HG03025 (cell line): Measurements from ENCODE around the gene C4orf50.
"Not testable (repeated sequence)": the region's sequence is repeated elsewhere in the genome, so short reads cannot be mapped to it uniquely, and the experiment has no call there.

Experiments used
- ATAC-seq: cut with Tn5 transposase; IDR thresholded peaks from one replicate; pipeline ENCODE4 v1.9.1; 2021; ENCODE audit warnings: mild to moderate bottlenecking, moderate library complexity; ENCODE audit not compliant: unreplicated experiment, low FRiP score

C4orf50 gene

GRCh38 chr4:6019316-6020263 is 1.4 kb upstream of the C4orf50 start:
- no peak for ATAC-seq

- ATAC-seq = no peak
These were observed 431 bp downstream of the C4orf50 start for GRCh38 chr4:6017800-6018199.

GRCh38 chr4:6017030-6017429 is 1.2 kb downstream of the C4orf50 start:
- ATAC-seq = no peak

GRCh38 chr4:6013564-6013963 is 4.7 kb downstream of the C4orf50 start:
- ATAC-seq = no peak

- no peak for ATAC-seq
These were observed 6.0 kb downstream of the C4orf50 start for GRCh38 chr4:6012200-6012599.

- ATAC-seq = no peak
These were observed 6.5 kb downstream of the C4orf50 start for GRCh38 chr4:6011686-6012085.

- ATAC-seq = no peak
These were observed 7.0 kb downstream of the C4orf50 start for GRCh38 chr4:6011271-6011671.

GRCh38 chr4:6010789-6011188 is 7.4 kb downstream of the C4orf50 start:
- no peak for ATAC-seq

- no peak for ATAC-seq
These were observed 8.8 kb downstream of the C4orf50 start for GRCh38 chr4:6009452-6009851.

GRCh38 chr4:6008766-6009385 is 9.4 kb downstream of the C4orf50 start:
- ATAC-seq = no peak

- no peak for ATAC-seq
These were observed 10.1 kb downstream of the C4orf50 start for GRCh38 chr4:6008092-6008551.

DNA sequence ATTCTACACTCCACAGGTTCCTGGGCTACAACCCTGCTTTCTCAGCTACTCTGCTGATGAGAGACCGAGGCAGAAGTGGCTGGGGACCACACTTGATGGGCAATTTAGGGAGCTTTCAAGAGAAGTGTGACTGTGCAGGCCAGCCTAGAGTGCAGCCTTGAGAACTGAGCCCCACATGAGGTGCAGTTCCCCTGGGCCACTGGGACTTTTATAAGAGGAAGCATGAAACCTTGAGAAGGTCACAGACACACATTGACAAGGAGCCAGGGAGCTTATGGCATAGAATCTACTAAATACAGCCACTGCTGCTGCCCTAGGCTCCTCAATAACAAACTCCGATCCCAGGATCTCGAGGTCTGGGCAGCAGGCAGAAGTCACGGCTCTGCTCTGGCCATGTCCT is 13.1 kb downstream of the C4orf50 start:
- ATAC-seq = no peak

- ATAC-seq = not testable (repeated sequence)
These were observed 14.7 kb downstream of the C4orf50 start for GRCh38 chr4:6003485-6003884.

- ATAC-seq = no peak
These were observed 15.3 kb downstream of the C4orf50 start for GRCh38 chr4:6002926-6003325.

DNA sequence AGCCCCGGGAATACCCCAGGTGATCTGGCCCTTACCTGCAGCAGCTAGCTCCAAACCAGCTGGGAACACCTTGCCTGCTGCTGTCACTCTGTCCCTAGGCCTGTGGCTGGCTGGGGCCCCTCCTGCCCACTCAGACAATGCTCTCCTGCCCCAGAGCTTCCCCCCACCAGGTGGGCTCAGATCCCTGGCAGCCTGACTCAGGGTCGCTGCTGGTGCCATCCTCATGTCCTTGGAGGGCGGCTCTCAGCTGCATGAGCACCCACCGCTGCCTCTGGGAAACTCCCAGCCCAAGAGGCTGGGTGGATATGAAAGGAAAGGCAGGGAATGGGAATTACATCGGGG is 15.8 kb downstream of the C4orf50 start:
- ATAC-seq = no peak

DNA sequence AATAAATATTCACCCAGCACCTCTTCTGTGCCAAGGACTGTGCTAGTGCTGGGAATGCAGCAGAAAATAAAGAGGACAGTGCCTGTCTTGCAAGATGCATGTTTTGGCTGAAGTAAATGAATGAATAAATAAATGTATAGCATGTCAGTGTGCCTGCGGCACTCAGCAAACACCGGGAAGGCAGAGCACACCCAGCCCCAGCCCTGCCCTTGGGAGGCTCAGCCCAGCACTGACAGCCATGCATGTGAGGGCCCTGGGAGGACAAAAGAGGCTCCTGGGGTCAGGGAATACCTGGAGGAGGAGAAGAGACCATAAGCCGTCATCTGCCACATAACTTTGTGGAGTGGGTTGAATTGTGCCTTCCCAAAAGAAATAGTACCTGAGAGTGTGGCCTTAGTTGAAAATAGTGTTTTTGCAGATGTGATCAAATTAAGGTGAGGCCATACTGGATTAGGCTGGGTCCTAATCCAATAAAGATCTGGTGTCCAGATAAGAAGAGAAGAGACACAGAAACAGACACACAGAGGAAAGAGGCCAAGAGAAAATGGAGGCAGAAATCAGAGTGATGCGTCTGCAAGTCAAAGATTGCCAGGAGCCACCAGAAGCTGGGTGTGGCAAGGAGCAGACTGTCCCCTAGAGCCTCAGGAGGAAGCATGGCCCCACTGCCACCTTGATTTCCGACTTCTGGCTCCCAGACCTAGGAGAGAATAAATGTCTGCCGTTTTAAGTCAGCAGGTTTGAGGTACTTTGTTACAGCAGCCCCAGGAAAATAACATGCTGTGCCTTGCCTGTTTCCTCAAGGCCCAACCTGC is 16.3 kb downstream of the C4orf50 start:
- ATAC-seq = no peak

GRCh38 chr4:5999830-6000365 is 18.3 kb downstream of the C4orf50 start:
- ATAC-seq = no peak

GRCh38 chr4:5999356-5999755 is 18.9 kb downstream of the C4orf50 start:
- ATAC-seq = no peak

DNA sequence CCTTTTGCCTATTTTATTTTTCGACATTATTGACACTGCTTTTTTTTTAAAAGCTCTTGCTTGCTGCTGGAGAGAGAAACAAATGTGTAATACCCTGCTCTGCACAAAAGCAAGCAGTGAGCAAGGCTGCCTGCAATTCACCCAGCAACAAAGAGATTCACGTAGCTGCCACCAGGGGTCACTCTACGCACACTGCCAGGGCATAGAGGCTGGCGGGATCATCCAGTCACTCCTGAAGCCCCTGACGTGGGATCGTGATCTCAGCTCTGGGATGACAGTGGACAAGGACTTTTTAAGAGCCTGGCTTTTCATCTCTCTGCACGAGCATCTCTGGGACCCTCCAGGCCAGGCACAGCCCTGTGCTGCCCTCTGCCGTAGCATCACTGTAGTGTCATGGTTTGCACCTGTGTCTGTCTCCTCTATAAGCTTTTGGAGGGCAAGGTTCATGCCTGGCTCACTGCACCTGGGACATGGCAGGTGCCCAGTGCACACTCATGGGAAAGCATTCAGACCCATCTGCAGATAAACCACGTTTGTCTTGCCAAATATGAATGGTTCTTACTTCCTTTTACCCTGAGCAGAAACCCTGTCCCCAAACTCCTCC is 19.8 kb downstream of the C4orf50 start:
- ATAC-seq = no peak

GRCh38 chr4:5996641-5997040 is 21.6 kb downstream of the C4orf50 start:
- no peak for ATAC-seq
